ENCODE results near the gene HBB. TPM values are rescaled to one million over a fixed set of nuclear protein-coding genes. Genes with fewer than 3 reads are reported as not detected.

HBB gene
- total RNA-seq, 1 experiment from 2014 or later = not detected

GRCh38 chr11:5210376-5210885 lies 16.4 kb downstream of the HBB start:
- Histone ChIP-seq H3K79me1 (ENCODE audit: insufficient read depth, low read depth, low read length, poor library complexity, severe bottlenecking) (no peaks in the 10 kb centered on the region), H4K8ac (replicated peaks; ENCODE audit: insufficient read length, low read depth, low read length) (no peak overlapping the region), H4K91ac (ENCODE audit: insufficient read length, low read depth, low read length) (no peak overlapping the region), H4K5ac (ENCODE audit: insufficient read length, low read depth, low read length) (no peak overlapping the region), H2BK5ac (ENCODE audit: insufficient read length, low read length) (no peak overlapping the region), H3K23me2 (ENCODE audit: insufficient read length, low read depth, low read length, poor library complexity, severe bottlenecking) (no peaks in the 10 kb centered on the region), H3K9me3 (ENCODE audit: control insufficient read depth, low read depth, low read length) (no peaks in the 10 kb centered on the region), H2AK5ac (ENCODE audit: insufficient read length, low read length) (no peak overlapping the region), H3K18ac (ENCODE audit: insufficient read length, low read depth, low read length) (no peak overlapping the region), H3K4me1 (ENCODE audit: insufficient read depth, low read length) (no peaks in the 10 kb centered on the region), H3T11ph (ENCODE audit: low read length) (no peak overlapping the region), H3K4ac (ENCODE audit: low read depth, low read length) (no peak overlapping the region), H3K27me3 (ENCODE audit: insufficient read depth, low read length) (no peaks in the 10 kb centered on the region), H2BK15ac (ENCODE audit: low read depth, low read length) (no peak overlapping the region), H3K79me2 (ENCODE audit: insufficient read depth, low read length) (no peaks in the 10 kb centered on the region), H2BK120ac (ENCODE audit: low read depth, low read length, poor library complexity, severe bottlenecking) (no peak overlapping the region), H3K4me2 (ENCODE audit: insufficient read depth, insufficient read length, low read length) (no peak overlapping the region), H3K23ac (ENCODE audit: insufficient read length, low read depth, low read length) (no peak overlapping the region), H2BK20ac (ENCODE audit: low read depth, low read length, poor library complexity, severe bottlenecking) (no peak overlapping the region), H2AFZ (ENCODE audit: low read length) (no peak overlapping the region), H4K20me1 (ENCODE audit: control insufficient read depth, insufficient read depth, insufficient read length) (no peaks in the 10 kb centered on the region), H3K27ac (ENCODE audit: insufficient read length, low read depth, low read length) (no peak overlapping the region), H3K9ac (ENCODE audit: extremely low read depth, insufficient read length, low read length) (no peak overlapping the region), H2BK12ac (ENCODE audit: insufficient read length, low read depth, low read length) (no peak overlapping the region), H3K56ac (ENCODE audit: insufficient read length, low read depth, low read length) (no peak overlapping the region), H3K14ac (ENCODE audit: insufficient read depth, low read length) (no peak overlapping the region)
- Mint-ChIP-seq H3K27ac (peak overlapping the region in 1 of 3 experiments; percentile 7; a peak in 2 of 7 replicates), H3K9me3 (peaks cover 0 to 4% of the 10 kb centered on the region in 2 experiments; a peak in 1 of 5 replicates), H3K4me1 (peaks cover 2 to 7% of the 10 kb centered on the region in 2 experiments; a peak in 3 of 4 replicates), H3K36me3 (ENCODE audit: insufficient read depth in 1 of 3, low read depth in 3 of 3) (no peaks in the 10 kb centered on the region), H3K4me3 (no peak overlapping the region), H3K27me3 (ENCODE audit: low read depth) (no peaks in the 10 kb centered on the region)
- no peak for DNase-seq
- no peak for TF ChIP-seq CTCF (conservative IDR thresholded peaks at IDR 0.05)
- no CpG with 5 or more reads among the region's 7 CpGs for WGBS (ENCODE audit: extremely low coverage, insufficient read length, low lambda C conversion rate)

Data from H9 (cell line).